Measurements from ENCODE around the gene DNAJC12. TPM values are rescaled to one million over a fixed set of nuclear protein-coding genes. Genes with fewer than 3 reads are reported as not detected.
A peak's percentile ranks its signal among the peaks of the same experiment; 100 is the strongest.

DNAJC12 gene
- total RNA-seq, 2 donors from 2014 or later: 8.2 to 26.2 TPM

DNA sequence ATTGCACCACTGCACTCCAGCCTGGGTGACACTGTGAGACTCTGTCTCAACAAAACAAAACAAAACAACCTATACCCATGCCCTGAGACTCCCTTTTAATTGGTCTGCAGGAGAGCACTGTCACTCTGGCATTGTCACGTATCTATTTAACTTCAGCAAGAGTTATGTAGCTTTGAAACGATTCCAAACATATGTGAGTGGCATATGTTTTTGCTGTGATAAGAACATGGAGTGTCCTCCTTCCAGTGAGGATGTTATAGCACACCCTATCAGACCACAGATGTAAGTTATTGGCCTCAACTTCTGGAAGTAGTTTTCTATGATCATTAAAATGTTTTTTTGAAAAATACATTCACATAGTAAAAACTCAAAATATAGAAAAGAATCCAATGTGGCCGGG lies 15.5 kb upstream of the DNAJC12 start:
- Histone ChIP-seq H3K27me3 (no peaks in the 10 kb centered on the region), H3K36me3 (replicated peaks in 1 of 2; ENCODE audit: insufficient read depth in 1 of 2, low read depth in 2 of 2) (no peaks in the 10 kb centered on the region), H3K27ac (no peak overlapping the region), H3K4me3 (no peak overlapping the region), H3K9me3 (no peaks in the 10 kb centered on the region), H3K4me1 (peaks cover 6% of the 10 kb centered on the region)
- no peak for TF ChIP-seq POLR2A (IDR thresholded peaks at IDR 0.05)
- TF ChIP-seq, protein P1, sequence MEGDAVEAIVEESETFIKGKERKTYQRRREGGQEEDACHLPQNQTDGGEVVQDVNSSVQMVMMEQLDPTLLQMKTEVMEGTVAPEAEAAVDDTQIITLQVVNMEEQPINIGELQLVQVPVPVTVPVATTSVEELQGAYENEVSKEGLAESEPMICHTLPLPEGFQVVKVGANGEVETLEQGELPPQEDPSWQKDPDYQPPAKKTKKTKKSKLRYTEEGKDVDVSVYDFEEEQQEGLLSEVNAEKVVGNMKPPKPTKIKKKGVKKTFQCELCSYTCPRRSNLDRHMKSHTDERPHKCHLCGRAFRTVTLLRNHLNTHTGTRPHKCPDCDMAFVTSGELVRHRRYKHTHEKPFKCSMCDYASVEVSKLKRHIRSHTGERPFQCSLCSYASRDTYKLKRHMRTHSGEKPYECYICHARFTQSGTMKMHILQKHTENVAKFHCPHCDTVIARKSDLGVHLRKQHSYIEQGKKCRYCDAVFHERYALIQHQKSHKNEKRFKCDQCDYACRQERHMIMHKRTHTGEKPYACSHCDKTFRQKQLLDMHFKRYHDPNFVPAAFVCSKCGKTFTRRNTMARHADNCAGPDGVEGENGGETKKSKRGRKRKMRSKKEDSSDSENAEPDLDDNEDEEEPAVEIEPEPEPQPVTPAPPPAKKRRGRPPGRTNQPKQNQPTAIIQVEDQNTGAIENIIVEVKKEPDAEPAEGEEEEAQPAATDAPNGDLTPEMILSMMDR (IDR thresholded peaks at IDR 0.05): no peak
- intact Hi-C loops (cut with DNase I): loop anchor here (10.0 kb wide), 1 partner anchor 301 kb away; no protein-coding TSS in a partner anchor
- 59 to 68% methylated on average over 3 of the region's 3 CpGs for WGBS, 2 donors
- ATAC-seq (no peak), DNase-seq (no peak)

DNA sequence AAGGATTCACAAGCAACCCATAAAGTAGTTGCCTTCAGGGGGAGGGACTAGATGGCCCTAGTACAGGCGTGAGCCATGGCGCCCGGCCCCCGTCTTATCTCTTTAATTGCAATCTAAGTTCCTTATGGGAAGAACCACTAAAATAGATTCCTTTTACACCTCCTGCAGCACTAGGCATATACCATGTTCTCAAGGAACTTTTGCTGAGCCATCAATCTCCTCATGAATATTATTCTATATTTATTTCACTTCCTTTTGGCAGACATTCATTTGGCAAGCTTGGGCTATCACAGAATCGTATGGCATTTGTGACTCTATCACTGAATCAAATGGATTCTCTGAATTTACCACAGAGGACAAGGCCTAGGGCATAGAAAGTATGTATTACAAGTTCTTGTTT lies 14.8 kb upstream of the DNAJC12 start:
- intact Hi-C loops (cut with DNase I): loop anchor here (10.0 kb wide), 1 partner anchor 302 kb away; no protein-coding TSS in a partner anchor
- H3K27ac ChIP-seq: no peak overlapping the region
- H3K9me3 ChIP-seq: no peaks in the 10 kb centered on the region
- peaks cover 6% of the 10 kb centered on the region for H3K4me1 ChIP-seq
- 60 to 81% methylated on average over 5 of the region's 5 CpGs for WGBS, 2 donors
- H3K4me3 ChIP-seq: no peak overlapping the region
- DNase-seq (no peak), ATAC-seq (no peak)
- TF ChIP-seq, protein P1 (IDR thresholded peaks at IDR 0.05): no peak
- TF ChIP-seq POLR2A (IDR thresholded peaks at IDR 0.05): no peak
- H3K36me3 ChIP-seq (replicated peaks in 1 of 2; ENCODE audit: insufficient read depth in 1 of 2, low read depth in 2 of 2): no peaks in the 10 kb centered on the region
- H3K27me3 ChIP-seq: no peaks in the 10 kb centered on the region

DNA sequence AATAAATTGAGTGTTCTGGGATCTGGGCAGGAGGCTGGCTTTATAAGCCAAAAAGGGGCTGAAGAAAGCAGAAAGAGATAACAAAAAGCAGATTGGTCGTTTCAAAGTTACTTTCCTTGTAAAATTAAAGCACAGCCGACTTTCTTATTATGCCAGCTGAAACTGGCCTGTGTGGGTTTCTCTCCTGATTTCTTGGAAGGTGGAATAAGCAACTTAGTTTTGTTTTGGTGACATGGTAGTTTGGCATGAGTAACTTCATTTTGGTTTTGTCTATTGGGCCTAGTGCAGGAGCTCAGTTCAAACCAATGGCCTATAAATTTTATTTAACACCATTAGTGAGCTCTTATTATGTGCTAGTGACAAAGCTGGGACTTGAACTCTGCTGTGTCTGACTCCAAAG lies 13.2 kb upstream of the DNAJC12 start:
- intact Hi-C loops (cut with DNase I): loop anchor here (10.0 kb wide), 1 partner anchor 304 kb away; no protein-coding TSS in a partner anchor
- WGBS, 2 donors: 60 to 76% methylated on average over 2 of the region's 2 CpGs
- ATAC-seq: no peak
- no peak for TF ChIP-seq POLR2A (IDR thresholded peaks at IDR 0.05)
- TF ChIP-seq, protein P1 (IDR thresholded peaks at IDR 0.05): no peak
- no peaks in the 10 kb centered on the region for H3K27me3 ChIP-seq
- no peaks in the 10 kb centered on the region for H3K9me3 ChIP-seq
- no peaks in the 10 kb centered on the region for H3K36me3 ChIP-seq (replicated peaks in 1 of 2; ENCODE audit: insufficient read depth in 1 of 2, low read depth in 2 of 2)
- H3K4me1 ChIP-seq: peaks cover 6% of the 10 kb centered on the region
- H3K27ac ChIP-seq: no peak overlapping the region
- no peak overlapping the region for H3K4me3 ChIP-seq
- no peak for DNase-seq

DNA sequence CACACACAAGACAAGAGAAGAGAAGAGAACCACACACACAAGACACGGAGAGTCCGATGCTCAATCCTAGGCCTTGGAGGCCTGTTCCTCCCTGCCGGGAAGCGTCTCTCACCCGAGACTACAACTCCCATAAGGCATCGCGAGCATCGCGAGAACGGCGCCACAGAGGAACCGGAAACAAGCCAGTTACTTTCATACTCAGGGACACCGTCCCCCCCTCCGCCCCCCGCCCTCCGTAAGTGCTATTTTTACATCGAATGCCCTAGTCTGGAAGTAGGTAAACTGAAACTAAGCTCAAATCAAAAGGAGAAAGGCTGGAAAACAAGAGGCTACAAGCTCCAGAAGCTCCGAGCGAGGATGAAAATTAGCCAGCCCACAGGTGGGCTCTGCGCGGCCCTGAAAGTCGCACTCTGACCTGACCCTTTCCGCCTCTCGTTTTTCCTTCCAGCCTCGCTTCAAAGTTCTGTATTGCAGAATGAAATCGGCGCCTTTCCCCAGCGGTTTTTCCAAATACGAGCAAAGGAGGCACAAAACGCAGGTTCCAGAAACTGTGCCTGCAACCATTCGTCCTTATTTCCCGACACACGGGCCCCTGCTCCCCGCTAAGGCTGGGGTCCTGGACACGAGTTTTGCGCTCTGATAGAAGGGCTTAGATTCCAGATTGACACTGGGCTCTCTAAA lies 11.5 kb upstream of the DNAJC12 start:
- peak; percentile 99 for ATAC-seq

More for the DNA sequence above, 11.5 kb upstream of the DNAJC12 start:
- Histone ChIP-seq H3K4me3 (peak overlapping the region; percentile 73 to 82), H3K27ac (peak overlapping the region; percentile 92 to 98 (median 94)), H3K9me3 (no peaks in the 10 kb centered on the region), H3K4me1 (peaks cover 6% of the 10 kb centered on the region), H3K36me3 (replicated peaks in 1 of 2; ENCODE audit: insufficient read depth in 1 of 2, low read depth in 2 of 2) (no peaks in the 10 kb centered on the region), H3K27me3 (no peaks in the 10 kb centered on the region)
- intact Hi-C loops (cut with DNase I): loop anchor here (10.0 kb wide), 1 partner anchor 305 kb away; no protein-coding TSS in a partner anchor
- TF ChIP-seq POLR2A (IDR thresholded peaks at IDR 0.05): peak in 2 of 3 donors; percentile 73 to 79
- TF ChIP-seq, protein P1 (IDR thresholded peaks at IDR 0.05): peak in 3 of 7 experiments; percentile 22 to 29 (median 28)
- peak; percentile 94 to 96 (median 95) for DNase-seq
- WGBS, 2 donors: 0 to 1% methylated on average over 33 to 36 of the region's 36 CpGs
